ENCODE data around the gene LRBA.
"Not testable (repeated sequence)": the region's sequence is repeated elsewhere in the genome, so short reads cannot be mapped to it uniquely, and the experiment has no call there.

Gene LRBA

GRCh38 chr4:150720973-150721518 lies 294.0 kb downstream of the LRBA start:
- no peak for DNase-seq

- no peak for DNase-seq
Measured at GRCh38 chr4:150717952-150718351, 297.1 kb downstream of the LRBA start.

DNA sequence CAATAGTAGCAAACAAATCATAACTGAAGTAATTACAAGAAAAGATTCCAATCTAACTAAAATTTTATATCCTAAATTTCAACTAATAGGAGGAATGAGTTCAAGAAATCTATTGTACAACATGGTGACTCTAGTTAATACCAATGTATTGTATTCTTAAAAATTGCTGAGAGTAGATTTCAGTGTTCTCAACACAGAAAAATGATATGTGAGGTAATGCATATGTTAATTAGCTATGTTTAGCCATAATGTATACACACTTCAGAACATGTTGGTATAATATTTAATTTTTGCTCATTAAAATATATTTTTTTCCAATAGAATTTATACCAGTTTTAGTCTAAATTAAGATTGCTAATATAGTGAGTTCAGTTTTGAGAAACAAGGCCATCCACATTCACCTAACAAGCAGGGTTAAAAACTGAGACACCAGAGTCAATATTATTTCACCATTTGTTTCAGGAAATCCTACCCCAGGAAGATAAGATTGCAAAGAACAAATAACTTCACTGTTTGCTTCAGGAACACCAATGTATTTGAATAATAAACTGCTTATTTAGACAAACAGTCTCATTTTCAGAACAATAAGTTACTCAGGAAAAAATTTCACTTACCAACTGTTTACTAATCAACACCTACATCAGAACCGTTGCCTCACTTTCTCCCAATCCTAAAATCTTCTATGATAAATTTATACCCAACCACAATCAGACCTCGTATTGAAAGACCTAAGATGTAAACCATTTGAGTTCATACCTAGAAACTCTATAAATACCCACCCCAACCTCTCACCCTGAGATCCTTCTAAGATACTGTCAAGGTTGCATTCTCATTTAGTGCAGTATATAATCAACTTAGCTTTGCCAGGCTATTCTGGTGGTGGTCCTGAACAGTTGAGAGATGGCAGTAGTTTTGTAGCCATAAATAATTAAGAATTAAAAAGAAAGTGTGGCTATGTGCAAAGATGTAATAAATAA lies 300.3 kb downstream of the LRBA start:
- DNase-seq = no peak

- DNase-seq = no peak
Measured at GRCh38 chr4:150713251-150713650, 301.8 kb downstream of the LRBA start.

GRCh38 chr4:150710770-150711375 lies 304.2 kb downstream of the LRBA start:
- no peak for DNase-seq

- no peak for DNase-seq
Measured at GRCh38 chr4:150708004-150708403, 307.1 kb downstream of the LRBA start.

DNA sequence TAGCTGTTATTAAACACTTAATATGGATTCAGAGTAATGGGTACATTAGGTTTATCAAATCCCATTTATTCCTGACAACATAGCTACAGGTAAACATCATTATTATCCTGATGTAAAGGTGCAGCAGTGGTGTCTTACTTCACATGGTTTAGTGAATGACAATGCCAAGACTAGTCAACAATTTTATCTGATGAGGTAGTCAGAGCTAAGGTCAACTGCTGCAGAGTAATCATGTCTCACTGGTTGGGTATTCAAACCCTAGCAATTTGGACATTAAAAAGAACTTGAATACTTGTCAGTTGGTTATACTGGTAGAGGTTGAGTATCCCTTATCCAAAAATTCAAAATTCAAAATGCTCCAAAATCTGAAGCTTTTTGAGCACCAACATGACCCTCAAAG lies 315.5 kb downstream of the LRBA start:
- no peak for DNase-seq

GRCh38 chr4:150695162-150695561 lies 319.9 kb downstream of the LRBA start:
- DNase-seq = no peak

GRCh38 chr4:150694438-150694837 lies 320.6 kb downstream of the LRBA start:
- DNase-seq = no peak

- no peak for DNase-seq
Measured at GRCh38 chr4:150683775-150684350, 331.2 kb downstream of the LRBA start.

DNA sequence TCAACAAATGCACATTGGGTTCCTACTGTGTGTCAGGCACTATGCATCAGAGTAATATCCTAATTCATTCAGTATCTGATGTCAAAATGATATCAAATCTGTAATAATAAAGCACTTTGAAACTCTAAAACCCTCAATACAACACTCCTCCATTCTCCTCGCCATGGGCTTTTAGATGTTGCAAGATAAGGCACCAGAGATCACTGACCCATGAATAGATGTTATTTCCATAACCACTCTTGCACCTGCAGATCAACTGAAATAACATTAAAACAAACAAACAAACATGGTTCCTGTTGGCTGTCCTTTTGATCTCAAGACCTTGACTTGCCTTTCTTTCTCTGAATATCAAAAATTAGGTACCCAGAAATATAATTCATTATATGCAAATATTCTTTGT lies 333.0 kb downstream of the LRBA start:
- DNase-seq = no peak

- DNase-seq = no peak
Measured at GRCh38 chr4:150681063-150681462, 334.0 kb downstream of the LRBA start.

GRCh38 chr4:150680651-150681050 lies 334.4 kb downstream of the LRBA start:
- no peak for DNase-seq

DNA sequence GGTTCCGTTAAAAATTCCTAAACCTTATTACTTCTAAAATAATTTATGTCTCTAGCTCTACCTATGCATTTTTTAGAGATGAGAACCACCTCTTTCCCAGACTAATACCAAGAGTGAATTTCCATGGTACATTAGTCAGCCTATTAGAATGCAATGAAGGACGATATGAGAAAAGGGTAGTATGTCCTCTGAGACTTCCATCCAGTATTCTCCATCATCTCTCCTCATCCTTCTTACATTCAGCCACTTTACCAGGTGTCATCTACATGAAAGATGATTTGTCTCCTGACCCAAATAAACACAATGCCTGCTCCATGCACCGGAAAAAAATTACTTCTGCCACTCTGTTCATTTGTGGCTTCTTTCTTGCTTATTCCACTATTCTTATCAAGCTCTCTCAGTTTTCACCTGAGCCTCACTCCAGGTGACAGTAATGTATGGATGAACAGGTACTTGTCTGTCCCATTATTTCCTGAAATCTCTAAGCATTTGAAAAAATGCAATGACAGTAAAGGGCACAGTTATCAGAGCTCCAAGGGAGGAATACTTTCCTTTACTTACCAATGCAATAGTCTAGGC lies 335.2 kb downstream of the LRBA start:
- no peak for DNase-seq

- DNase-seq = no peak
Measured at GRCh38 chr4:150679018-150679764, 335.9 kb downstream of the LRBA start.

DNA sequence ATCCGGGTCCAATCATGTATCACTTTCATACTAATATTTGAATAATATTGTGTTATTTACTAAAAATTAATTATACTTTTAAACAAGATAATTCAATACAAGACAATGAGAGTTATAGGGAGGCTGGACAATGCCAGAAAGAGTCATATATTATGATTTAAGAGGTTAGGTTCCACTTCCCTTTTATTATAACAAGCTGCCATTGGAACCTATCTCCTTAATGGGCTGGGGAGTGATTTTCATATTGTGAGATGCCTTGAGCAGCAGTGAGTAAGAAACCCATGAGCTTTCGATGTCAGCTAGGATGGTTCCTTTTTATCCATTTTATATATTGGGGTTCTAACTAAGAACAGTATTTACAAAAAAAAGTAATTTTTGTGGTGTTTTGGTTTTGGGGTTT lies 341.3 kb downstream of the LRBA start:
- no peak for DNase-seq

GRCh38 chr4:150668824-150669223 lies 346.3 kb downstream of the LRBA start:
- no peak for DNase-seq

GRCh38 chr4:150664935-150665334 lies 350.1 kb downstream of the LRBA start:
- no peak for DNase-seq

DNA sequence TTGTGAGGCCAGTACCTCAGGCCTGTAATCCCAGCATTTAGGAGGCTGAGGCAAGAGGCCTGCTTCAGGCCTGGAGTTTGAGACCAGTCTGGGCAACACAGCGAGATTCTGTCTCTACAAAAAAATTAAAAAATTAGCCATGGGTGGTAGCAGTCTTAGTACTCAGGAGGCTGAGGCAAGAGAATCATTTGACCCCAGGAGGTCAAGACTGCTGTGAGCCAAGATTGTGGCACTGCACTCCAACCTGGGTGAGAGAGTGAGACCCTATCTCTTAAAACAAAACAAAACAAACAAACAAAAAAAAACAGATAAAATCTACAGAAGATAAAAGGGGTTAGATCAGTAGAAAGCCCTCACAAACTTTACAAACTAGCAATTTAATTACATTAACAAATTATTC lies 352.4 kb downstream of the LRBA start:
- no peak for DNase-seq

DNA sequence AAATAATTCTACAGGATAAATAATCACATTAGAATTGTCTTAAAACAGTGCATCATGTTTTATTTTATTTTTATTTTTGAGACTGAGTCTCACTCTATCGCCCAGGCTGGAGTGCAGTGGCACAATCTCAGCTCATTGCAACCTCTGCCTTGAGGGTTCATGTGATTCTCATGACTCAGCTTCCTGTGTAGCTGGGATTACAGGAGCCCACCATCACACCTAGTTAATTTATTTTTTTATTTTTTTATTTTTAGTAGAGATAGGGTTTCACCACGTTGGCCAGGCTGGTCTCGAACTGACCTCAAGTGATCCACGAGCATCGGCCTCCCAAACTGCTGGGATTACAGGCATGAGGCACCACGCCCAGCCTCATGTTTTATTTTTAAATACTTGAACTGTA lies 353.5 kb downstream of the LRBA start:
- DNase-seq = not testable (repeated sequence)

DNA sequence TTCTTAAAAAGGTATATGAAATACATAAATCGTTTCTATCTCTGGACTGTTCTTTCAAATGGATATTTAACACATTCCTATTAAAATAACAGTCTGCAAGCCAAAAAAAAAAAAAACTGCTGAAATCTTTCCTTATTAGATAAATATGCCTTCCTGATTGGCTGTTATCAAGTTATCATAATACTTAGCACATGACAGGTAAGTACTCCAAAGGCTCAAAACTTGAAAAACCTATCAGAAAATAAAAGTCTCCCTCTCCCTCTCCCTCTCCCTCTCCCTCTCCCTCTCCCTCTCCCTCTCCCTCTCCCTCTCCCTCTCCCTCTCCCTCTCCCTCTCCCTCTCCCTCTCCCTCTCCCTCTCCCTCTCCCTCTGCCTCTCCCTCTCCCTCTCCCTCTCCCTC lies 356.8 kb downstream of the LRBA start:
- not testable (repeated sequence) for DNase-seq

- DNase-seq = no peak
Measured at GRCh38 chr4:150656891-150657290, 358.2 kb downstream of the LRBA start.

DNA sequence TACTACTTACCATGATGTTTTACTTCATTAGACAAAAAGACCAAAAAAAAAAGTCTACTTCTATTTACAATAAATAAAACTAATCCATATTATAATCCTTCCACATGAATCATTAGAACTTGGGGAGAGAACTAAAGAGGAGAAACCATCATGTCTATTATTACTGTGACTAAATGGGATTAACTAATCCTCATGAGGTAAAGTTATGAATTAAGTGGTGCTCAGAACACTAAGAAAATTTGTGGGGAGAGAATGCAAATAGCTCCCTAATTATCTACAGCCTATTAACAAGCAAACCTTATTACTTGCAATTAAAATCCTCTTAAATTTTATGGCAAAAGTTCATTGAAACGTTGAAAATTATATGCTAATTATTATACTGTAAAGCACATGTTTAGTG lies 364.3 kb downstream of the LRBA start:
- DNase-seq = no peak
